K562 (cell line): Measurements from ENCODE around the gene ZCCHC24. TPM values are rescaled to one million over a fixed set of nuclear protein-coding genes. Genes with fewer than 3 reads are reported as not detected.

Experiments used
- ARNT ChIP-seq, 2 experiments: fragments of 450-650 bp; IDR thresholded peaks; 2 replicates each; pipeline ENCODE4 v1.6.1; 2016; ENCODE audit warnings: mild to moderate bottlenecking in 1 of 2
- BCL6 ChIP-seq: fragments of 250-450 bp; sonication (Bioruptor Pico); IDR thresholded peaks from 2 replicates; pipeline ENCODE4 v1.4.0; 2020
- BHLHE40 ChIP-seq: IDR thresholded peaks from 2 replicates; pipeline ENCODE4 v1.6.1; 2011; ENCODE audit warnings: low read length, improper control_type of control experiment
- CEBPG ChIP-seq, 3 experiments: fragments of 200-800 bp in 1 of 3; sonication (Bioruptor generic) in 1 of 3; sonication (generic) in 1 of 3; formaldehyde crosslinking in 1 of 3; IDR thresholded peaks in 2 of 3; conservative IDR thresholded peaks in 1 of 3; 2 replicates each; pipeline versions ENCODE4 v1.6.1 to v1.8.0; 2016 to 2022; ENCODE audit warnings: missing compliant biosample characterization in 2 of 3, missing genetic modification characterization in 2 of 3, mild to moderate bottlenecking in 1 of 3, missing genetic modification reagents in 1 of 3
- FOXP4 ChIP-seq: sonication (generic); formaldehyde crosslinking; IDR thresholded peaks from 2 replicates; pipeline ENCODE4 v1.8.0; 2022; ENCODE audit warnings: mild to moderate bottlenecking, missing genetic modification reagents, borderline replicate concordance
- GABPB1 ChIP-seq: sonication (generic); formaldehyde crosslinking; IDR thresholded peaks from 2 replicates; pipeline ENCODE4 v1.8.0; 2022; ENCODE audit warnings: mild to moderate bottlenecking, missing genetic modification reagents
- HDAC6 ChIP-seq: IDR thresholded peaks from 2 replicates; pipeline ENCODE4 v1.6.1; 2012; ENCODE audit warnings: low read depth, mild to moderate bottlenecking, control low read depth, inconsistent platforms, low read length, moderate library complexity
- HNRNPK ChIP-seq: fragments of 200-400 bp; formaldehyde crosslinking; IDR thresholded peaks from one replicate; pipeline ENCODE4 v1.6.1; 2018; ENCODE audit warnings: mild to moderate bottlenecking, low read depth, low read length; ENCODE audit not compliant: poor library complexity, severe bottlenecking
- MCM2 ChIP-seq: fragments of 450-650 bp; IDR thresholded peaks from 2 replicates; pipeline ENCODE4 v1.6.1; 2017; ENCODE audit warnings: low read depth, mild to moderate bottlenecking
- MXD1 ChIP-seq: fragments of 250-450 bp; sonication (Bioruptor Pico); IDR thresholded peaks from 2 replicates; pipeline ENCODE4 v1.8.0; 2021; ENCODE audit warnings: borderline replicate concordance, mild to moderate bottlenecking, moderate library complexity; ENCODE audit not compliant: poor library complexity, severe bottlenecking
- PCBP1 ChIP-seq: fragments of 200-400 bp; formaldehyde crosslinking; IDR thresholded peaks from 2 replicates; pipeline ENCODE4 v1.6.1; 2018; ENCODE audit warnings: mild to moderate bottlenecking, low read depth, low read length; ENCODE audit not compliant: poor library complexity, severe bottlenecking
- RBFOX2 ChIP-seq: fragments of 200-400 bp; formaldehyde crosslinking; IDR thresholded peaks from 2 replicates; pipeline ENCODE4 v1.6.1; 2017; ENCODE audit warnings: low read depth, mild to moderate bottlenecking, low read length, moderate library complexity
- RBM22 ChIP-seq: fragments of 200-400 bp; formaldehyde crosslinking; IDR thresholded peaks from 2 replicates; pipeline ENCODE4 v1.6.1; 2018; ENCODE audit warnings: low read length, low read depth; ENCODE audit not compliant: poor library complexity, severe bottlenecking
- SIRT6 ChIP-seq: IDR thresholded peaks from one replicate; pipeline ENCODE4 v1.6.1; 2012; ENCODE audit warnings: low read depth, mild to moderate bottlenecking, control low read depth, inconsistent platforms, low read length, moderate library complexity
- SREBF2 ChIP-seq: sonication (generic); formaldehyde crosslinking; IDR thresholded peaks from 2 replicates; pipeline ENCODE4 v1.4.0; 2020; ENCODE audit warnings: mild to moderate bottlenecking, missing genetic modification reagents
- TCF3 ChIP-seq: sonication (generic); formaldehyde crosslinking; IDR thresholded peaks from 2 replicates; pipeline ENCODE4 v1.4.0; 2020; ENCODE audit warnings: mild to moderate bottlenecking, missing genetic modification reagents
- THRAP3 ChIP-seq: fragments of 450-650 bp; IDR thresholded peaks from 2 replicates; pipeline ENCODE4 v1.6.1; 2016; ENCODE audit warnings: mild to moderate bottlenecking, inconsistent platforms, borderline replicate concordance
- THRB ChIP-seq: fragments of 450-650 bp; formaldehyde crosslinking; conservative IDR thresholded peaks from 2 replicates; pipeline ENCODE4 v1.4.0; 2022; ENCODE audit warnings: mild to moderate bottlenecking, missing genetic modification characterization
- ZBTB9 ChIP-seq: fragments of 450-650 bp; formaldehyde crosslinking; IDR thresholded peaks from 2 replicates; pipeline ENCODE4 v1.4.0; 2020; ENCODE audit warnings: mild to moderate bottlenecking, moderate library complexity
- ZFP1 ChIP-seq: fragments of 450-650 bp; formaldehyde crosslinking; IDR thresholded peaks from 2 replicates; pipeline ENCODE4 v1.4.0; 2020; ENCODE audit warnings: mild to moderate bottlenecking, mixed read lengths
- ZNF121 ChIP-seq: sonication (generic); formaldehyde crosslinking; conservative IDR thresholded peaks from 2 replicates; pipeline ENCODE4 v1.8.0; 2022; ENCODE audit warnings: missing genetic modification reagents
- ZNF561 ChIP-seq: fragments of 450-650 bp; formaldehyde crosslinking; conservative IDR thresholded peaks from 2 replicates; pipeline ENCODE4 v1.4.0; 2020; ENCODE audit warnings: mild to moderate bottlenecking, moderate library complexity
- polyA plus RNA-seq, 8 experiments: library from polyadenylated mRNA; depleted of rRNA in 4 of 8; stranded (reverse) in 5 of 8; unstranded in 3 of 8; fragments of >200 nt; fragmentation: Nextera tagmentation in 2 of 8; fragmentation: Illumina TruSeq in 1 of 8; extraction: Ambion mirVana in 2 of 8; extraction: Trizol in 1 of 8; gene quantifications; 2 replicates each; pipeline versions ENCODE4 v1.2.1 to v1.2.3, GENCODE V29; 2011 to 2014; ENCODE audit warnings: inconsistent platforms in 1 of 8, missing spikeins in 1 of 8
- total RNA-seq, 7 experiments: library from RNA; depleted of rRNA in 6 of 7; stranded (reverse); fragments of >200 nt in 6 of 7; fragmentation: Illumina TruSeq in 2 of 7; extraction: Trizol in 2 of 7; gene quantifications; 2 replicates each; pipeline versions ENCODE4 v1.2.1 to v1.2.3, GENCODE V29; 2011 to 2021; ENCODE audit warnings: low replicate concordance in 1 of 7

The ZCCHC24 gene
- total and polyA plus RNA-seq, 9 of the 15 experiments (the other 6 are each of a cell fraction or from before 2014, with no cell fraction given): 0.84 to 11.0 (median 4.6) TPM

GRCh38 chr10:79446758-79447084, 1.3 kb upstream of the ZCCHC24 start (continued):
- TF ChIP-seq CEBPG (CRISPR knock-in tag; IDR thresholded peaks at IDR 0.05) (no peak), CEBPG (tag; conservative IDR thresholded peaks at IDR 0.05 in 1 of 2, IDR thresholded peaks at IDR 0.05 in 1 of 2) (no peak), TCF3 (CRISPR knock-in tag) (no peak), ARNT (IDR thresholded peaks at IDR 0.05) (no peak), SIRT6 (no peak), HDAC6 (no peak), GABPB1 (CRISPR knock-in tag) (no peak), RBFOX2 (no peak), RBM22 (no peak), THRAP3 (no peak), PCBP1 (no peak), ZNF121 (CRISPR knock-in tag) (no peak), BHLHE40 (no peak), FOXP4 (CRISPR knock-in tag) (no peak), MCM2 (no peak), THRB (CRISPR knock-in tag) (0 out of 2 replicates have a peak, but pooled peaks have one; percentile 41), ZFP1 (CRISPR knock-in tag) (no peak), BCL6 (CRISPR knock-in tag) (no peak), HNRNPK (no peak), ZBTB9 (CRISPR knock-in tag) (no peak), MXD1 (CRISPR knock-in tag) (no peak), ZNF561 (CRISPR knock-in tag) (no peak), SREBF2 (CRISPR knock-in tag) (no peak)
